ENCODE measurements around the gene TRANK1. TPM values are rescaled to one million over a fixed set of nuclear protein-coding genes. Genes with fewer than 3 reads are reported as not detected.

Gene TRANK1
- total and polyA plus RNA-seq, 2 of the 8 experiments (the other 6 are each of a cell fraction or from before 2014, with no cell fraction given) = 2.9 to 8.8 TPM

DNA sequence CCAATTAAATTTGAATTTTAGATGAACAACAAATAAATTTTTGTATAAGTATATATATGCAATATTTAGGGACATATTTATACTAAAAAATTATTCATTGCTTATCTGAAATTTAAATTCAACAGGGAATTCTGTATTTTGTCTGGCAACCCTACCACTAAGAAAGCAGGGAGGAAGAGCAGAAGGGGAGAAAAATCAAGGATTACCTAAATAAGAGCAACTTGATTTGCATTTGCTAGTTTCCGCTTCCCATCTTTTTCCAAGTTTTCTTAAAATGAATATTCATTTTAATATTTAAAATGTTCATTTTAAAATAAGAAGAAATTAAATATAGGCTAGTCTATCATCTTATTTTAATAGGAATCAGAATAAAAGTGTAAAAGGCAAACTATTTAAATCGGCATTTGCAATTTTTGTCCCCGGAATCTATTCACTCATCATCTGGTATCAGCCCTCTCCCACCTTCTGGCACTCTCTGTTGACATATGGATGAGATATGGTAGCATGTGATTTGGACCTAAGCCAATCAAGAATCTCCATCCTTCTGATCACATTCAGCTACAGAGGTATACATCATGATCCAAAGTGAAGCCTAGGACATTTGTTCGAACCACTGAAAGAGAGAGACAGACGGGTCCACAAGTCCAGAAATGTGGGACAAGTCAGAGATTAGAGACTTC lies 82.6 kb downstream of the TRANK1 start:
- no peak overlapping the region for H3K56ac ChIP-seq (replicated peaks; ENCODE audit: insufficient read length, low read depth, low read length)
- no peak overlapping the region for H2BK15ac ChIP-seq (ENCODE audit: low read length)
- H4K5ac ChIP-seq (ENCODE audit: insufficient read length, low read depth, low read length) = no peak overlapping the region
- no peaks in the 10 kb centered on the region for H3K79me1 ChIP-seq (ENCODE audit: low read depth, low read length)
- H2BK120ac ChIP-seq (replicated peaks; ENCODE audit: low read depth, low read length) = no peak overlapping the region
- DNase-seq (ENCODE audit: low read depth in 1 of 2, low spot score in 2 of 2) = no peak
- no peaks in the 10 kb centered on the region for H4K20me1 ChIP-seq (replicated peaks in 1 of 2; ENCODE audit: control insufficient read depth in 1 of 2, insufficient read depth in 2 of 2, low read length in 2 of 2)
- CTCF ChIA-PET (ENCODE audit: partially characterized antibody) = interaction anchor here (0.7 to 1.8 kb wide), 6 partner anchors 11 to 121 kb away, joined by 3 to 5 read pairs (median 4); no protein-coding TSS in a partner anchor
- H2AFZ ChIP-seq (ENCODE audit: low read length) = no peak overlapping the region
- H2BK5ac ChIP-seq (ENCODE audit: low read depth, low read length) = no peak overlapping the region
- H3K9ac ChIP-seq (replicated peaks in 1 of 4; ENCODE audit: extremely low read depth in 1 of 4, low read depth in 3 of 4, low read length in 3 of 4) = no peak overlapping the region
- H3K23me2 ChIP-seq (ENCODE audit: low read depth, low read length) = no peaks in the 10 kb centered on the region
- H4K91ac ChIP-seq (replicated peaks; ENCODE audit: insufficient read length, low read length) = no peak overlapping the region
- no peak overlapping the region for H2BK12ac ChIP-seq (ENCODE audit: low read depth, low read length)
- no peak for FAIRE-seq
- no peak overlapping the region for H3K27ac ChIP-seq (ENCODE audit: low read depth, low read length)
- no peak overlapping the region for H3K4me2 ChIP-seq (ENCODE audit: insufficient read depth in 1 of 2, low read depth in 2 of 2, low read length in 2 of 2)
- no peak overlapping the region for H2AK5ac ChIP-seq (ENCODE audit: low read depth, low read length)
- no peak overlapping the region for H3K14ac ChIP-seq (ENCODE audit: insufficient read length)
- H3K79me2 ChIP-seq (ENCODE audit: control insufficient read depth in 1 of 2, insufficient read depth in 2 of 2, low read length in 2 of 2) = no peaks in the 10 kb centered on the region
- POLR2A ChIA-PET (ENCODE audit: partially characterized antibody) = no interaction called here
- H3K4ac ChIP-seq (replicated peaks; ENCODE audit: insufficient read length, low read depth, low read length) = no peak overlapping the region
- H3K4me1 ChIP-seq (replicated peaks in 1 of 4; ENCODE audit: control insufficient read depth in 3 of 4, insufficient read depth in 4 of 4, low read length in 3 of 4) = peaks cover 0 to 3% (median 0%) of the 10 kb centered on the region in 4 experiments; a peak in 2 of 7 replicates
- no peak overlapping the region for H3K18ac ChIP-seq (ENCODE audit: extremely low read depth, low read length)
- no peak overlapping the region for H2BK20ac ChIP-seq (ENCODE audit: low read length)
- H3K9me3 ChIP-seq (ENCODE audit: insufficient read depth in 2 of 2, low read depth in 1 of 2, low read length in 1 of 2) = no peaks in the 10 kb centered on the region
- H3K36me3 ChIP-seq (ENCODE audit: control insufficient read depth in 2 of 4, insufficient read depth in 4 of 4, low read length in 3 of 4) = peaks cover 0 to 2% (median 0%) of the 10 kb centered on the region in 4 experiments; a peak in 1 of 8 replicates
- H3K27me3 ChIP-seq (replicated peaks in 1 of 4; ENCODE audit: control insufficient read depth in 3 of 4, extremely low read depth in 1 of 4, insufficient read depth in 3 of 4, low read length in 3 of 4) = no peaks in the 10 kb centered on the region
- WGBS, 2 experiments (ENCODE audit: extremely low coverage in 1 of 2, insufficient coverage in 1 of 2, insufficient read length in 1 of 2, insufficient replicate concordance in 2 of 2, low coverage in 1 of 2, low lambda C conversion rate in 2 of 2, missing lambda C conversion rate in 1 of 2) = 92% methylated on average over 5 of the region's 5 CpGs; no CpG with 5 or more reads in 1 of the 2 experiments
- H3K4me3 ChIP-seq (ENCODE audit: extremely low read depth in 1 of 4, insufficient read depth in 2 of 4, low read depth in 3 of 4, low read length in 4 of 4) = no peak overlapping the region
- H3K23ac ChIP-seq (ENCODE audit: insufficient read length) = no peak overlapping the region
- no peak overlapping the region for H4K8ac ChIP-seq (ENCODE audit: extremely low read depth, insufficient read depth, low read length)
- TF ChIP-seq EZH2 (IDR thresholded peaks at IDR 0.05; ENCODE audit: low read depth, low read length, severe bottlenecking) = no peak
- no peak for TF ChIP-seq CHD2 (IDR thresholded peaks at IDR 0.05; ENCODE audit: low read length)
- TF ChIP-seq KDM1A (IDR thresholded peaks at IDR 0.05; ENCODE audit: borderline replicate concordance, low read length) = no peak

Data from H1 (cell line).